ENCODE data around the gene STIL. TPM values are rescaled to one million over a fixed set of nuclear protein-coding genes. Genes with fewer than 3 reads are reported as not detected.
A peak's percentile ranks its signal among the peaks of the same experiment; 100 is the strongest.

Gene STIL
- total and polyA plus RNA-seq, 2 of the 13 experiments (the other 11 are each of a cell fraction or from before 2014, with no cell fraction given) = 13.7 to 18.6 TPM

DNA sequence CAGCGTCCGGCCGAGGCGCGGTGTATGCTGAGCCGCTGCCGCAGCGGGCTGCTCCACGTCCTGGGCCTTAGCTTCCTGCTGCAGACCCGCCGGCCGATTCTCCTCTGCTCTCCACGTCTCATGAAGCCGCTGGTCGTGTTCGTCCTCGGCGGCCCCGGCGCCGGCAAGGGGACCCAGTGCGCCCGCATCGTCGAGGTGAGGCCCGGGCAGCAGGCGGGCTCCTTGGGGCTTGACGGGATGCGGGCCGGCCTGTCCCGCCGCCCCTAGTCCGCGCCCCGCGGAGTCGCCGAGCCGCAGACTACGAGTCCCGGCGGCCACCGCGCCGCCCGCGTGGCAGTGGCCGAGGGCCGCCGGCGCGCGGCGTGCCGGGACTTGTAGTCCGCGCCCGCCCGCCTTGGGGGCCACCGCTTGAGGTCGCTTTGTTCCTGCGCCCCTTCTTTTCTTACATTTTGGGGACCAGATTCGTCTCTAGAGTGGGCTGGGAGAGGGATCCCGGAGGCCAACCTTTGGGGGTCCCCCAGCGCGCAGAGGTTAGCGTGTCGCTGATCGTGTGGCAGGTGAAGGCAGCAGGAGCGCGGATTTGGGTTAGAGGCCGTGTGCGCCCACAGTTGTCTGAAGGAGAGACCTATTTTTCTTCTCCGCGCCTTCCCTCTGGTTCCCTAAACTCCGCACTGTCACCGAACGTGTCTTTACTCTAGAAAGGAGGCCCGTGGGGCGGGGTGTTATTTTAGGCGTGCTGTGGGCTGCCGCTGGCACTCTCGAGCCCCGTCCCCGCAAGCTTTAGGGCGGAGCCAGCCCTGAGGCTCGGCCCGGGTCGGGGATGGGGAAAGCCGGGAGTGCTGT is 20.2 kb upstream of the STIL start (continued):
- TF ChIP-seq MNT (IDR thresholded peaks at IDR 0.05) = no peak
- no peak for TF ChIP-seq ZKSCAN1 (IDR thresholded peaks at IDR 0.05; ENCODE audit: low read length)
- TF ChIP-seq GATA4 (IDR thresholded peaks at IDR 0.05; ENCODE audit: borderline replicate concordance, low read depth) = no peak
- TF ChIP-seq IRF2 (CRISPR knock-in tag; IDR thresholded peaks at IDR 0.05) = peak; percentile 29; the same call in 1 of the 2 replicates
- TF ChIP-seq ZFP36 (IDR thresholded peaks at IDR 0.05; ENCODE audit: borderline replicate concordance, low read depth, low read length, partially characterized antibody) = no peak
- TF ChIP-seq ZNF746 (CRISPR knock-in tag; IDR thresholded peaks at IDR 0.05) = no peak
- peak; percentile 71 for TF ChIP-seq SALL2 (CRISPR knock-in tag; IDR thresholded peaks at IDR 0.05)
- no peak for TF ChIP-seq IKZF5 (CRISPR knock-in tag; IDR thresholded peaks at IDR 0.05)
- TF ChIP-seq ARNTL (CRISPR knock-in tag; IDR thresholded peaks at IDR 0.05) = no peak
- TF ChIP-seq, protein P1, sequence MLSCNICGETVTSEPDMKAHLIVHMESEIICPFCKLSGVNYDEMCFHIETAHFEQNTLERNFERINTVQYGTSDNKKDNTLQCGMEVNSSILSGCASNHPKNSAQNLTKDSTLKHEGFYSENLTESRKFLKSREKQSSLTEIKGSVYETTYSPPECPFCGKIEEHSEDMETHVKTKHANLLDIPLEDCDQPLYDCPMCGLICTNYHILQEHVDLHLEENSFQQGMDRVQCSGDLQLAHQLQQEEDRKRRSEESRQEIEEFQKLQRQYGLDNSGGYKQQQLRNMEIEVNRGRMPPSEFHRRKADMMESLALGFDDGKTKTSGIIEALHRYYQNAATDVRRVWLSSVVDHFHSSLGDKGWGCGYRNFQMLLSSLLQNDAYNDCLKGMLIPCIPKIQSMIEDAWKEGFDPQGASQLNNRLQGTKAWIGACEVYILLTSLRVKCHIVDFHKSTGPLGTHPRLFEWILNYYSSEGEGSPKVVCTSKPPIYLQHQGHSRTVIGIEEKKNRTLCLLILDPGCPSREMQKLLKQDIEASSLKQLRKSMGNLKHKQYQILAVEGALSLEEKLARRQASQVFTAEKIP (CRISPR knock-in tag; IDR thresholded peaks at IDR 0.05; ENCODE audit: borderline replicate concordance) = no peak
- no peak for TF ChIP-seq PHF5A (CRISPR knock-in tag; IDR thresholded peaks at IDR 0.05; ENCODE audit: low read depth, unreplicated experiment)
- TF ChIP-seq TOE1 (CRISPR knock-in tag; IDR thresholded peaks at IDR 0.05) = no peak
- TF ChIP-seq SIN3A (IDR thresholded peaks at IDR 0.05; ENCODE audit: borderline replicate concordance, low read depth, low read length) = no peak; the same call in 1 of the 2 replicates
- TF ChIP-seq ZNF75D (CRISPR knock-in tag; IDR thresholded peaks at IDR 0.05; ENCODE audit: borderline replicate concordance) = no peak
- TF ChIP-seq, protein P2, sequence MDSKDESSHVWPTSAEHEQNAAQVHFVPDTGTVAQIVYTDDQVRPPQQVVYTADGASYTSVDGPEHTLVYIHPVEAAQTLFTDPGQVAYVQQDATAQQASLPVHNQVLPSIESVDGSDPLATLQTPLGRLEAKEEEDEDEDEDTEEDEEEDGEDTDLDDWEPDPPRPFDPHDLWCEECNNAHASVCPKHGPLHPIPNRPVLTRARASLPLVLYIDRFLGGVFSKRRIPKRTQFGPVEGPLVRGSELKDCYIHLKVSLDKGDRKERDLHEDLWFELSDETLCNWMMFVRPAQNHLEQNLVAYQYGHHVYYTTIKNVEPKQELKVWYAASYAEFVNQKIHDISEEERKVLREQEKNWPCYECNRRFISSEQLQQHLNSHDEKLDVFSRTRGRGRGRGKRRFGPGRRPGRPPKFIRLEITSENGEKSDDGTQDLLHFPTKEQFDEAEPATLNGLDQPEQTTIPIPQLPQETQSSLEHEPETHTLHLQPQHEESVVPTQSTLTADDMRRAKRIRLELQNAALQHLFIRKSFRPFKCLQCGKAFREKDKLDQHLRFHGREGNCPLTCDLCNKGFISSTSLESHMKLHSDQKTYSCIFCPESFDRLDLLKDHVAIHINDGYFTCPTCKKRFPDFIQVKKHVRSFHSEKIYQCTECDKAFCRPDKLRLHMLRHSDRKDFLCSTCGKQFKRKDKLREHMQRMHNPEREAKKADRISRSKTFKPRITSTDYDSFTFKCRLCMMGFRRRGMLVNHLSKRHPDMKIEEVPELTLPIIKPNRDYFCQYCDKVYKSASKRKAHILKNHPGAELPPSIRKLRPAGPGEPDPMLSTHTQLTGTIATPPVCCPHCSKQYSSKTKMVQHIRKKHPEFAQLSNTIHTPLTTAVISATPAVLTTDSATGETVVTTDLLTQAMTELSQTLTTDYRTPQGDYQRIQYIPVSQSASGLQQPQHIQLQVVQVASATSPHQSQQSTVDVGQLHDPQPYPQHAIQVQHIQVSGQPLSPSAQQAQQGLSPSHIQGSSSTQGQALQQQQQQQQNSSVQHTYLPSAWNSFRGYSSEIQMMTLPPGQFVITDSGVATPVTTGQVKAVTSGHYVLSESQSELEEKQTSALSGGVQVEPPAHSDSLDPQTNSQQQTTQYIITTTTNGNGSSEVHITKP (CRISPR knock-in tag; IDR thresholded peaks at IDR 0.05; ENCODE audit: low read depth) = no peak; the same call in 1 of the 2 replicates
- no peak for TF ChIP-seq ATM (IDR thresholded peaks at IDR 0.05; ENCODE audit: borderline replicate concordance)
- no peak for TF ChIP-seq ZNF205 (CRISPR knock-in tag; IDR thresholded peaks at IDR 0.05)
- TF ChIP-seq ZMYM3 (CRISPR knock-in tag; IDR thresholded peaks at IDR 0.05) = no peak; the same call in 1 of the 2 replicates
- TF ChIP-seq SMARCE1 (IDR thresholded peaks at IDR 0.05; ENCODE audit: borderline replicate concordance) = no peak

Measured in HepG2 (cell line).